Neural cell (in vitro differentiated cells): ENCODE data around the gene FADD. TPM values are rescaled to one million over a fixed set of nuclear protein-coding genes. Genes with fewer than 3 reads are reported as not detected.

Experiments used
- H2AFZ ChIP-seq: fragments of 200-600, 300-800 bp; sonication (generic), shearing (Covaris generic); 2 replicates; pipeline ENCODE4 v1.6.0; 2014; ENCODE audit warnings: low read depth, mild to moderate bottlenecking, antibody characterized with exemption, low read length, moderate library complexity
- H3F3A ChIP-seq: fragments of 200-600 bp; shearing (Covaris generic); 2 replicates; pipeline ENCODE4 v1.6.1; 2016; ENCODE audit warnings: mild to moderate bottlenecking, moderate library complexity, mixed read lengths, antibody characterized with exemption, low read length; ENCODE audit not compliant: insufficient read depth, poor library complexity, severe bottlenecking
- H3K27ac ChIP-seq: fragments of 200-600, 300-800 bp; sonication (generic), shearing (Covaris generic); 2 replicates; pipeline ENCODE4 v1.5.1; 2014; ENCODE audit warnings: mild to moderate bottlenecking, low read length, moderate library complexity
- H3K27me3 ChIP-seq: fragments of 300-800, 200-600 bp; sonication (generic), shearing (Covaris generic); 2 replicates; pipeline ENCODE4 v1.6.0; 2014; ENCODE audit warnings: mild to moderate bottlenecking, low read depth, low read length, moderate library complexity; ENCODE audit not compliant: insufficient read depth
- H3K36me3 ChIP-seq: fragments of 300-800, 200-600 bp; sonication (generic), shearing (Covaris generic); 2 replicates; pipeline ENCODE4 v1.5.1; 2014; ENCODE audit warnings: mild to moderate bottlenecking, antibody characterized with exemption, low read length, moderate library complexity; ENCODE audit not compliant: insufficient read depth
- H3K4me2 ChIP-seq: fragments of 300-800, 200-600 bp; sonication (generic), shearing (Covaris generic); 2 replicates; pipeline ENCODE4 v1.6.0; 2014; ENCODE audit warnings: mild to moderate bottlenecking, low read length
- H3K4me3 ChIP-seq: fragments of 300-800, 200-600 bp; sonication (generic), shearing (Covaris generic); 2 replicates; pipeline ENCODE4 v1.5.1; 2014; ENCODE audit warnings: mild to moderate bottlenecking, low read length, moderate library complexity
- H3K79me2 ChIP-seq: fragments of 200-600 bp; shearing (Covaris generic); replicated peaks from 2 replicates; pipeline ENCODE4 v1.6.0; 2014; ENCODE audit warnings: mild to moderate bottlenecking, low read length, moderate library complexity; ENCODE audit not compliant: insufficient read depth
- H3K9ac ChIP-seq: fragments of 300-800, 200-600 bp; sonication (generic), shearing (Covaris generic); 2 replicates; pipeline ENCODE4 v1.6.1; 2016; ENCODE audit warnings: mild to moderate bottlenecking, low read length, mixed read lengths
- H3K9me2 ChIP-seq: fragments of 200-600 bp; shearing (Covaris generic); 2 replicates; pipeline ENCODE4 v1.6.1; 2016; ENCODE audit warnings: mild to moderate bottlenecking, low read length, mixed read lengths; ENCODE audit not compliant: insufficient read depth
- H3K9me3 ChIP-seq: fragments of 200-600, 300-800 bp; sonication (generic), shearing (Covaris generic); 2 replicates; pipeline ENCODE4 v1.6.1; 2016; ENCODE audit warnings: mild to moderate bottlenecking, mixed run types, low read length, moderate library complexity, mixed read lengths
- H4K20me1 ChIP-seq: fragments of 200-600 bp; shearing (Covaris generic); 2 replicates; pipeline ENCODE4 v1.6.1; 2016; ENCODE audit warnings: mild to moderate bottlenecking, mixed run types; ENCODE audit not compliant: insufficient read depth
- EP300 ChIP-seq: fragments of 450-650 bp; conservative IDR thresholded peaks from 2 replicates; pipeline ENCODE4 v1.6.1; 2014; ENCODE audit warnings: antibody characterized with exemption, mild to moderate bottlenecking, moderate library complexity; ENCODE audit not compliant: poor library complexity, severe bottlenecking
- EZH2 ChIP-seq: fragments of 200-600, 300-800 bp; shearing (Covaris generic), sonication (generic); IDR thresholded peaks from 2 replicates; pipeline ENCODE4 v1.6.1; 2014; ENCODE audit warnings: antibody characterized with exemption, low read length, borderline replicate concordance, mild to moderate bottlenecking; ENCODE audit not compliant: insufficient read depth, poor library complexity, severe bottlenecking
- MXI1 ChIP-seq: fragments of 450-650 bp; conservative IDR thresholded peaks from 2 replicates; pipeline ENCODE4 v1.6.1; 2014; ENCODE audit warnings: antibody characterized with exemption, mild to moderate bottlenecking; ENCODE audit not compliant: poor library complexity, severe bottlenecking
- POLR2AphosphoS5 ChIP-seq: IDR thresholded peaks from 2 replicates; pipeline ENCODE4 v1.6.1; 2012
- RAD21 ChIP-seq: fragments of 450-650 bp; conservative IDR thresholded peaks from 2 replicates; pipeline ENCODE4 v1.6.1; 2014; ENCODE audit warnings: antibody characterized with exemption, mild to moderate bottlenecking, moderate library complexity
- SMC3 ChIP-seq: fragments of 450-650 bp; conservative IDR thresholded peaks from 2 replicates; pipeline ENCODE4 v1.6.1; 2014; ENCODE audit warnings: antibody characterized with exemption, mild to moderate bottlenecking, moderate library complexity; ENCODE audit not compliant: poor library complexity
- TAF1 ChIP-seq: IDR thresholded peaks from 2 replicates; pipeline ENCODE4 v1.6.1; 2012; ENCODE audit warnings: low read depth
- polyA plus RNA-seq: library from polyadenylated mRNA; depleted of rRNA; stranded (reverse); fragments of >200 nt; gene quantifications from 2 replicates; pipeline ENCODE4 v1.2.3, GENCODE V29; 2014
- TF ChIP-seq, protein P1 (sequence below): IDR thresholded peaks from 2 replicates; pipeline ENCODE4 v1.6.1; 2012; ENCODE audit warnings: borderline replicate concordance
- TF ChIP-seq, protein P2 (sequence below): fragments of 450-650 bp; IDR thresholded peaks from 2 replicates; pipeline ENCODE4 v1.5.1; 2014; ENCODE audit warnings: antibody characterized with exemption, mild to moderate bottlenecking, moderate library complexity; ENCODE audit not compliant: poor library complexity, severe bottlenecking

FADD gene
- polyA plus RNA-seq, 1 donor from 2014 or later: 23.1 TPM

DNA sequence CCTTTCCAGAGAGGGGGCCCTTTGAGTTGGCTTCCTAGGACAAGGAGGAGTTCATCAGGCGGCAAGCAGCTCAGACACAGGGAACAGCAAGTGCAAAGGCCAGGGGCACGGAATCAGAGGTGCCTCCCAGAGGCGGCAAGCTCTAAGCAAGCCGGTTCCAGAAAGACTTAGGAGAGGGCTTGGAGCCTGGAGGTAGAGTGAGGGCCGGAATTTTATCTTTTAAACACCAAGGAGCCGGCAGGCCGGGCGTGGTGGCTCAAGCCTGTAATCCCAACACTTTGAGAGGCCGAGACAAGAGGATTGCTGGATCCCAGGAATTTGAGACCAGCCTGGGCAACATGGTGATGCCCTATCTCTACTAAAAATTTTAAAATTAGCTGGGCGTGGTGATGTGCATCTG is 26.6 kb downstream of the FADD start:
- Histone ChIP-seq H3K27ac (no peak overlapping the region), H3K4me3 (no peak overlapping the region), H3K9ac (no peak overlapping the region), H2AFZ (no peak overlapping the region), H3K27me3 (no peaks in the 10 kb centered on the region), H3K9me3 (no peaks in the 10 kb centered on the region), H4K20me1 (no peaks in the 10 kb centered on the region), H3K4me2 (no peak overlapping the region), H3K79me2 (no peaks in the 10 kb centered on the region), H3K36me3 (no peaks in the 10 kb centered on the region), H3F3A (no peaks in the 10 kb centered on the region), H3K9me2 (no peaks in the 10 kb centered on the region)
- TF ChIP-seq POLR2AphosphoS5: no peak
- no peak for TF ChIP-seq EP300
- TF ChIP-seq, protein P1, sequence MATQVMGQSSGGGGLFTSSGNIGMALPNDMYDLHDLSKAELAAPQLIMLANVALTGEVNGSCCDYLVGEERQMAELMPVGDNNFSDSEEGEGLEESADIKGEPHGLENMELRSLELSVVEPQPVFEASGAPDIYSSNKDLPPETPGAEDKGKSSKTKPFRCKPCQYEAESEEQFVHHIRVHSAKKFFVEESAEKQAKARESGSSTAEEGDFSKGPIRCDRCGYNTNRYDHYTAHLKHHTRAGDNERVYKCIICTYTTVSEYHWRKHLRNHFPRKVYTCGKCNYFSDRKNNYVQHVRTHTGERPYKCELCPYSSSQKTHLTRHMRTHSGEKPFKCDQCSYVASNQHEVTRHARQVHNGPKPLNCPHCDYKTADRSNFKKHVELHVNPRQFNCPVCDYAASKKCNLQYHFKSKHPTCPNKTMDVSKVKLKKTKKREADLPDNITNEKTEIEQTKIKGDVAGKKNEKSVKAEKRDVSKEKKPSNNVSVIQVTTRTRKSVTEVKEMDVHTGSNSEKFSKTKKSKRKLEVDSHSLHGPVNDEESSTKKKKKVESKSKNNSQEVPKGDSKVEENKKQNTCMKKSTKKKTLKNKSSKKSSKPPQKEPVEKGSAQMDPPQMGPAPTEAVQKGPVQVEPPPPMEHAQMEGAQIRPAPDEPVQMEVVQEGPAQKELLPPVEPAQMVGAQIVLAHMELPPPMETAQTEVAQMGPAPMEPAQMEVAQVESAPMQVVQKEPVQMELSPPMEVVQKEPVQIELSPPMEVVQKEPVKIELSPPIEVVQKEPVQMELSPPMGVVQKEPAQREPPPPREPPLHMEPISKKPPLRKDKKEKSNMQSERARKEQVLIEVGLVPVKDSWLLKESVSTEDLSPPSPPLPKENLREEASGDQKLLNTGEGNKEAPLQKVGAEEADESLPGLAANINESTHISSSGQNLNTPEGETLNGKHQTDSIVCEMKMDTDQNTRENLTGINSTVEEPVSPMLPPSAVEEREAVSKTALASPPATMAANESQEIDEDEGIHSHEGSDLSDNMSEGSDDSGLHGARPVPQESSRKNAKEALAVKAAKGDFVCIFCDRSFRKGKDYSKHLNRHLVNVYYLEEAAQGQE: no peak
- TF ChIP-seq SMC3: no peak
- TF ChIP-seq MXI1: no peak
- TF ChIP-seq EZH2: no peak
- TF ChIP-seq RAD21: no peak
- TF ChIP-seq TAF1: no peak
- TF ChIP-seq, protein P2, sequence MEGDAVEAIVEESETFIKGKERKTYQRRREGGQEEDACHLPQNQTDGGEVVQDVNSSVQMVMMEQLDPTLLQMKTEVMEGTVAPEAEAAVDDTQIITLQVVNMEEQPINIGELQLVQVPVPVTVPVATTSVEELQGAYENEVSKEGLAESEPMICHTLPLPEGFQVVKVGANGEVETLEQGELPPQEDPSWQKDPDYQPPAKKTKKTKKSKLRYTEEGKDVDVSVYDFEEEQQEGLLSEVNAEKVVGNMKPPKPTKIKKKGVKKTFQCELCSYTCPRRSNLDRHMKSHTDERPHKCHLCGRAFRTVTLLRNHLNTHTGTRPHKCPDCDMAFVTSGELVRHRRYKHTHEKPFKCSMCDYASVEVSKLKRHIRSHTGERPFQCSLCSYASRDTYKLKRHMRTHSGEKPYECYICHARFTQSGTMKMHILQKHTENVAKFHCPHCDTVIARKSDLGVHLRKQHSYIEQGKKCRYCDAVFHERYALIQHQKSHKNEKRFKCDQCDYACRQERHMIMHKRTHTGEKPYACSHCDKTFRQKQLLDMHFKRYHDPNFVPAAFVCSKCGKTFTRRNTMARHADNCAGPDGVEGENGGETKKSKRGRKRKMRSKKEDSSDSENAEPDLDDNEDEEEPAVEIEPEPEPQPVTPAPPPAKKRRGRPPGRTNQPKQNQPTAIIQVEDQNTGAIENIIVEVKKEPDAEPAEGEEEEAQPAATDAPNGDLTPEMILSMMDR: no peak

DNA sequence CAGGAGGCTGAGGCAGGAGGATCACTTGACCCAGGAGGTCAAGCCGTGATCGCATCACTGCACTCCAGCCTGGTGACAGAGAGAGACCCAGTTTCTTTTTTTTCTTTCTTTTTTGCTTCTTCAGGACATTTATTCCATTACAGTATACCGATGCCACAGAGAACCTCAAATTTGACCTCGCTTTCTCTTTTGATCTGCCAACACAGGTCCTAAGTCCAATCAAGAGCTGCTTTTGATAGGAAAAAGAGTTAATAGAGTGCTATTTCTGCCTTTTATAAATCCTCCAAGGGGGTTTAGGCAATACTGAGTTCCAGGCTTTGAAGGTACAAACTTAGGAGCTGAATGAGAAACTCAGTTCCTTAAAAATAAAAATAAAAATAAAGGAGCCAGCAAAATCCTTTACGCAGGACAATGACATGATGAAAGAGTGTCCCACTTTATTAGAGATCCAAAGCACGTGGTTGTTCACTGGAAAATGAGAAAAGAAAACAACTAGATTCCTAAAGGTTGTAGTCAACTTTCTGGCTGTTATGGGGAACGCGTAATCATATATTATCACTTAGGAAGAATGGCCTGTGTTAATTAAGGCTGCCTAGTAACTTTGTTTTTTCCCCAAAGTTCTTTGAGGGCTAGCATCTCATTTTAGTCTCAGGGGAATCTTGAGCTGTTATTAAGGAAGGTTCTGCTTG is 27.2 kb downstream of the FADD start:
- Histone ChIP-seq H3F3A (no peaks in the 10 kb centered on the region), H3K4me3 (no peak overlapping the region), H3K9me3 (no peaks in the 10 kb centered on the region), H3K27ac (no peak overlapping the region), H3K9ac (no peak overlapping the region), H3K9me2 (no peaks in the 10 kb centered on the region), H3K4me2 (no peak overlapping the region), H3K27me3 (no peaks in the 10 kb centered on the region), H2AFZ (no peak overlapping the region), H4K20me1 (no peaks in the 10 kb centered on the region), H3K79me2 (no peaks in the 10 kb centered on the region), H3K36me3 (no peaks in the 10 kb centered on the region)
- TF ChIP-seq EP300: no peak
- no peak for TF ChIP-seq POLR2AphosphoS5
- no peak for TF ChIP-seq TAF1
- TF ChIP-seq MXI1: no peak
- TF ChIP-seq SMC3: no peak
- TF ChIP-seq, protein P1: no peak
- no peak for TF ChIP-seq EZH2
- TF ChIP-seq, protein P2: no peak
- no peak for TF ChIP-seq RAD21
